NCI-H524 (cell line): Measurements from ENCODE around the gene KITLG.
A peak's percentile ranks its signal among the peaks of the same experiment; 100 is the strongest.
"Not testable (repeated sequence)": the region's sequence is repeated elsewhere in the genome, so short reads cannot be mapped to it uniquely, and the experiment has no call there.

Source experiments
- DNase-seq, 2 experiments: peaks; one replicate each; lab custom pipeline; 2025; lab: John Stamatoyannopoulos, UW

Gene KITLG, protein sequence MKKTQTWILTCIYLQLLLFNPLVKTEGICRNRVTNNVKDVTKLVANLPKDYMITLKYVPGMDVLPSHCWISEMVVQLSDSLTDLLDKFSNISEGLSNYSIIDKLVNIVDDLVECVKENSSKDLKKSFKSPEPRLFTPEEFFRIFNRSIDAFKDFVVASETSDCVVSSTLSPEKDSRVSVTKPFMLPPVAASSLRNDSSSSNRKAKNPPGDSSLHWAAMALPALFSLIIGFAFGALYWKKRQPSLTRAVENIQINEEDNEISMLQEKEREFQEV

DNA sequence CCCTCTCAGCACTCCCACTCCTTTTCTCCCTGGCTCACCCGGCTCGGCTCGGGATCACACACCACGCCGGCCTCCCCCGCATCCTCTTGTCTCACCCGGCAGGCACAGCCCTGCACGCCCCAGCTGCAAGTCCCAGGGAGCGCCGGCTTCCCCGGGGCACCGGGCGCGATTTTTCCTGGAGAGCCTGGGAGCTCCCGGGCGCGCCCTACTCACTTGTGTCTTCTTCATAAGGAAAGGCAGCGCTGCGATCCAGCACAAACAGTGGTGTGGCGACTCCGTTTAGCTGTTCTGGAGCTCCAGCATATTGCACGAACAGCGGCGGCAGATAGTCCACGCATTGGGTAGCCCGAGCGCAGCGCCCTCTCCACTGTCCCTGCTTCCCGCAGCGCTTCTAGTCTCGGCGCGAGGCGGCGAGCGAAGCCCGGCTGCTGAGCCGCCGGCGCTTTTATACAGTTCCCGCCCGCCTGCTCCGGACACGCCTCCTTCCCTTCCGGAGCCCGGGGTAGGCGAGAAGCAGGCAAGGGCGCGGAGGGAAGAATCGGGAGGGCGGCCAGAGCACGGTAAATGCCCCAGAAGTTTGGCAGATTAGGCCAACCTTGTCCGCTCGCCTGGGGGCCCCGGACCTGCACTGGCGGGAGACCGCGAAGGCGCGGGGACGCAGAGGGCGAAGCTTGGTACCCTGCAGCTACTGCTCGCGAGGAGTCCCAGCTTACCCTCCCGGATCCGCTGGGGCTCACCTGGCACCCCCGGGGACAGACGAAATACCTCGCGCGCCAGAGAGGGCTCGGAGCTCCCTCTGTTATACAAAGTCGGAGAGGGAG, at the start of gene KITLG:
Gene KITLG, minus strand, starts transcription at position 421 of the 821 bp plus-strand sequence. Its CDS starts 193 bp downstream, at position 228.
- DNase-seq = peak; percentile 57 to 80

DNA sequence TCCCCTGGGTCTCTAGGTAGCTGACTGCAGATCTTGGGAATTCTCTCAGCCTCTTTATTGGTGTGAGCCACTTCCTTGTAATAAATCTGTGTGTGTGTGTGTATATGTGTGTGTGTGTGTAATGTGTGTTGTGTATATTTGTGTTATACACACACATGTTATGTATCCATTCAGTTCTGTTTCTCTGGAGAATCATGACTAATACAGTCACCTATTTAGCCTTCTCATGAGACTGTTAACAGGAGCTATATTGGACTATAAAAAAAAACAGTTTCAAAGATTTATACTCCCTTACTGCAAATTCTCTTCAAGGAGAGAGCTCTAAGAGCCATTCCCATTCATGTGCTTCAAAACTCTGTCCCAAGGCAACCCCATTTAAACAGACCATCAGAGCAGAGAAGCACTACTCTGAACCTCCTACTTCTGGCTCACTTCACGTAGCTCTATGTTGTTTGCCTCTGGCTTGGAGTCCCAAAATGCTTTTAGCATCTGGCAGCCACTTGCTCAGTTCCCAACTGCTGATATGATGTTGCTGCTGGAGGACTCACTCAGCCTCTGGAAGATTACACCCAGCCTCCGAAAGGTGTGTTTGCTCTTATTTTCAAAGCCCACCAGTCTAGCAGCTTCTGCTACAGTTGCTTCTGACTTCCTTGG, 48.7 kb upstream of the KITLG start:
- DNase-seq = peak in 1 of 2 experiments; percentile 9

DNA sequence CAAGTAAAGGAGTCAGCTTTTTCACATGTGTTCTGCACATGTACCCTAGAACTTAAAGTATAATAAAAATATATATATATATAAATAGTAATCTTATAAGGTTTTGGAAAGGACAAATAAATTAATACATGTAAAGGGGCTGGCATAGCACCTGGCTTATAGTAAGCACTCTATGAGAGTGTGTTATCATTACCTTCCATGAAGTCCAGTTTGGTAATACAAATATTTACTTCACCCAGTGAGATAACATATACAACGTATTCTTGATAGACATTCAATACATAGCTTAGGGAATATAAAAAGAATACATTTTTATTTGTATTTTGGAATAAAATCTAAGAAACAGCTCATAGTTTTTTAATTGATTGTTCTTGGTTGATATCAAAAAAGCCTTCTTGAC, 47.8 kb upstream of the KITLG start:
- DNase-seq = not testable (repeated sequence)

DNA sequence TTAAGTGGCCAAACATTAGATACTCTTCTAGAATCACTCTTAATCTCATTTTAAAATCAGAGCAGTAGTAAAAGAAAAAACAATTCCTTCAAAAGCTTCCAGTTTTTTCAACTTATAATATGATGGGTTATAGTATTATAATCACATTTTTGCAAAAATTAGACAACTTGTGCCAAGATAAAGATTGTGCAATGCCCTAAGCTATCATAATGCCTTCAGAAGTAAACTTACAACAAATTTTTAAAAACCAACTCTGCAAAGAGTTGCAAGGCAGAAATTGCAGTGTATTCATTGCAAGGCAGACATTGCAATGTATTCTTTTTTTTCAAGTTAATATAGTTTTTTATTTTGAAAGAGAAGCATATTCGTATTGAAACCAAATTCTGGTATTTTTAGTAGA, 47.2 kb upstream of the KITLG start:
- DNase-seq = no peak

DNA sequence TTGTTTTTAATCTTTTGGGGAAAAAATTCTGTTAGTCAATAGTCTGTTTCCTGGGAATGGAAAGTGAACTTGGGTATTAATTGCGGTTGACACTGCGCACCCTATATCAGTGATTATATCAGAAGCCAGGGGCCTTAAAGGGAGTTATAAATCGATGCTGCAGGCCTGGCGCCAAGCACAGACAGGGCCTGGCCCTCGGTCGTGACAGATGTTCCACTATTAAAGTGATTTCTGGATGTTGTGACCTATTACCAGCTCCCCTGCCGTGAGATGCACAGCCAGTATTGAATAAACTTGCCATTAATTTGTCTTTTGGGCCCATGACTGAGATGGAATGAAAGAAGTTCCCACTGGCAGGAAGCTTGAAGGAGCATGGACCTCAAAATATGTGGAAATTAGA, 45.1 kb upstream of the KITLG start:
- peak; percentile 31 to 77 for DNase-seq

DNA sequence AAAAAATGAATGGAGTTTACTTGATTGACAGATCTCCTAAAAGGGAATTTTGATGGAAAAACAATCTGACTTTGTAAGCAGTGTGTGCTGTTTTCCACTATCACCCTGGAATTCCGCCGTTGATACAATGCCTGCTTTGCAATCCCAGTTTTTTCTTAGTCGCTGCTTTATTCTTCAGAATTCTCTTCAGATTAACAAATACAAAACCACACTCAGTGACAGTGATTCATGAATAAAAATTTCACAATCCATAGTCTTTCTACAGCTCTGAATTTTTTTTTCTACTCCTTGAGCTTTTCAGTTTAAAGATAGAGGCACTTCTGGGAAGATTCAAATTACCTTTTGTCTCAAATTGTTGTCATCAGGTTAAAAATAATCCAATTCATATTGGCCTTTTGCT, 44.6 kb upstream of the KITLG start:
- no peak for DNase-seq

DNA sequence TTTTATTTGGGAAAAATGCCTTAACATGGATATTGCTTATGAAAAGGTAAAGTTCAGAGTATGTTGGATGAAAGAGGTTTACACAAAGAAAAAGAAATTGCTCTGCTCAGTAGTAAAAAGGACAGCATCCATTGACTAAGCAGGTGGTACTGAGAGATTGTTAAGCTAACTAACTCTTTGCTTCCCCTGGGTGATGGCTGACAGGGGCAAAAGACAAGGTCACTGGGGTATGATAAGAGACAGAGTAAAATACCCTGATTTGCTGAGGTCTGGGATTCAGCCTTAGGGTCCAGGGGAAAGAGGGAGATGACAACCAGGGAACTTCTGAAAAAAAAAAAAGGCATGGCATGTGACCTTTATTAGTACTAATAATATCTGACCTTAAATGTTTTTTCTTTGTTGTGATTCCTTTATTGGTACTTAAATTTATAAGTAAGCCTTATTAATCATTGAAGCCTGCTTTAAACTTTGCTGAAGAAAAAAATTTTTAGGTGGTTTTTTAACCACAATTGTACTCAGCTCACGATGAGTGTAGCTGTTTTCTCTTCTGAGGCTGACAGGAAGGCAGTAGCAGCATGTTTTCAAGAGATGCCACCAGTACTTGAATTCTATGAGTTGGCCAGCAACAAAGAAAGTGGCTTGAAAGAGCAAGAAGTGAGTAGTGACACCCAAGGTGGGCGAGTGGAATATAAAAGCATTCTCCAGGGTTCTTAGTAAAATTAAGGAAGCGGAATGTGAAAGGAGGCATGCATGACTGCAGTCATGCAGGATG, 43.7 kb upstream of the KITLG start:
- DNase-seq = no peak

DNA sequence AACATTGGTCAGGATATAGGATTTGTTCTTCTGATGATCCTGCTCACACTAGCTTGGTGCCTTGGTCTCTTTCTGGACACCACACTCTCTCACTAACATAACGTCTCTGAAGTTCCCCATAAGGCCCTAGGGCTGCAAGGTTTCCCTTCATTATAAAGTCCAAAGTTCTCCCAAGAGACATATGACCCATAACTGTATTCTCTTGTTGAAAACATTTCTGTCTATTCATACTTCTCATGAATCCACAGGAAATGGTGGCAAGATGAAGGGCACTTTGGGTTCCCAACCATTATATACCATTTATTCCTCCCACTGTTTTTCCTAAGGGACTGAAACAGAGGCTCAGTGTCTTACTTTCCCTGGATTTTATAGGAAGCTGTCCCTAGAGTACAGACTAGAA, 37.1 kb upstream of the KITLG start:
- DNase-seq = no peak

DNA sequence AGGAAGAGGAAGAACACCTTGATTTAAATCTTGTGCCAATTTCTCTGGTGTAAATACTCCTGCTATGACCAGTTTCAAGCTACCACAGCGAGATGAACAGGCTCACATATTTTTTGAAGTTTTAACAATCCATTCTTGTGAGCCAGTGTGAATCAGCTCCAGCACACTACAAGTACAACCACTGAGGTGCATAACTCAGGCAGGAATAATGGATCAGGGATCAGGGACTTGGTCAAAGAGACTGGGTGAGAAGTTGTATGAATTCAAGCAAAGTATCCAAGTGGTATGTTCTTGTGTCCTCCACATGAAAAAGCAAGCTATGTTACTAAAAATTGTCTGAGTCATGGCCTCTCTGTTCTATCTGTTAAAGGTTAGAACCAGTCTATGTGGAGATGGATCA, 35.2 kb upstream of the KITLG start:
- DNase-seq = no peak

DNA sequence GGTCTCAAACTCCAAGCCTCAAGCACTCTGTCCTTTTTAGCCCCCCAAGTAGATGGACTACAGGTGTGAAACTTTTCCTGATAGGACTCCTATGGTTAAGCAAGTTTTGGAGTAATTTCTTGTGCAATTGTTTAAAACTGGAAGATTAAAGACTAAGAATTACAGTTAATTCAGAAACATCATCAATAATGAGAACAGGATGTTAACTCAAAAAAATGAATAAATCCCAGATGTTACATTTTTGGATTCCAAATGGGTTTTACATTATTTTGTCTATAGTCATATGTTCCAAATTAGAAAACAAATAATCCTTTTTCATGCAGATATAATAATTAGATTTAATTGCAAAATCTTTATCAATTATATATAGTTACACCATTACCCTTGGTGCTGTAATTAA, 24.4 kb upstream of the KITLG start:
- no peak for DNase-seq

DNA sequence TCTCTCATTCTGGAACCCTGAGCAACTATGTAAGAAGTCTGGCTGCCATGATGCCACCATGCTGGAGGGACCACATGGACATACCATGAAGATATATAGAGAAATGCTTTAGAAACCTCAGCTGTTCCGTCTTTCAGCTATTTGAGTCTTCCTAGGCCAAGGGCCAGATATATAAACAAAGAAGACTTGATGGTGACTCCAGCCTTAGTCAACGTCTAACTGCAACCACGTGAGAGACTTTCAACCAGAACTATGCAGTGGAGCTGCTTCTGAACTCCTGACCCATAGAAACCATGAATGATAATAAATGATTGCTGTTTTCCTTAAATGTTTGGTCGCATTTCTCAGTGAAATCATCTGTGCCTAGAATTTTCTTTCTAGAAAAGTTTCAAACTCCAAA, 20.0 kb upstream of the KITLG start:
- DNase-seq = no peak

DNA sequence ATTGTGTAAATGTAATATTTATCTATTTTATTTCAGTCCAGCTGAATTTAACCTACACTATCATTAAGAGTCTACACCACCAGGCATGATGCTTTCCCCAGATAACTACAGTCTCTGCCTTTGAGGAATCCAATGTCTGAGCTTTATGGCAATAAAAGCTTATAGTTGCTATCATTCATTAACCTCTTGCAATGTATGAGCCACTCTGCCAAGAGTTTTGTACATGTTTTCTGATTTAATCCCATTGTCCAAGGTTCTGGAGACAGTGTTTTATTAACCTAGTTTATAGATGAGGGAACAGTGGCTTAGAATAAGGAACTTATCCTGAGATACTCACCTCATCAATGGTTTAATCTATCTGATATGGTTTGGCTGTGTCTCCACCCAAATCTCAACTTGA, 17.1 kb upstream of the KITLG start:
- no peak for DNase-seq

DNA sequence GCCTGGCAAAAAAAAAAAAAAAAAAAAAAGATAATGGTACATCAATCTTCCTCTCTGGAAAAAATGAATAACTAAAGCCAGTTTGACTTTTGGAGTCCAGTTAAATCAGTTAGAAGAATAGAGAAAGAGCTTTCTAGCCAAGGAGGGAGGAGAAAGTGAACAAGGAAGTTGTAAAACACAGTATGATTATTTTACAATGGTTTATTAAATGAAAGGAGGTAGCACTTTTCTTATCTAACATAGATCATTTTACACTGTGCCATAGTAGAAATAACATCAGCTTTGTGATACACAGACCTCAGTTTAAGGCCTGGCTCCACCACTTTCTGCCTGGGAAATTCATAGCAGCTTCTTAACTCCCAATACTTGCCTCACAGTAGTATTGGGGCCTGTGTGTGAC, 15.4 kb upstream of the KITLG start:
- DNase-seq = no peak

DNA sequence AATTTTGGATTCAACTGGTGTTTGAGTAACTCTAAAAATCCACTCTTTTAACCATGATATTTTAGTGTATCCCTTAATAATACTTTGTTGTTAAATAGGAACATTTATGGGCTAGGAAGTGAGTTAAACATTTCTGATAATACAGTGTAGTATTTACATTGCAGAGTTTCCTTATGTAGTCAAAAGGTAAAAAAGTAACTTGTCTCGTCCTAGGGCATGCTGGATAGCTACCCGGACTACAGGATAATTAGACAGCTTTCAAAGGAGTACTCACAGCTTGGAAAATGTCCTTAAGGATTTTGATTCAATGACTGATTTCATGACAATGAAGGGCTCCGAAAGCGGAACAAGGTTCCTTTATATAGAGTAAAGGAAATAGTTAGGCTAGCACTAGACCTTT, 14.5 kb upstream of the KITLG start:
- DNase-seq = no peak

DNA sequence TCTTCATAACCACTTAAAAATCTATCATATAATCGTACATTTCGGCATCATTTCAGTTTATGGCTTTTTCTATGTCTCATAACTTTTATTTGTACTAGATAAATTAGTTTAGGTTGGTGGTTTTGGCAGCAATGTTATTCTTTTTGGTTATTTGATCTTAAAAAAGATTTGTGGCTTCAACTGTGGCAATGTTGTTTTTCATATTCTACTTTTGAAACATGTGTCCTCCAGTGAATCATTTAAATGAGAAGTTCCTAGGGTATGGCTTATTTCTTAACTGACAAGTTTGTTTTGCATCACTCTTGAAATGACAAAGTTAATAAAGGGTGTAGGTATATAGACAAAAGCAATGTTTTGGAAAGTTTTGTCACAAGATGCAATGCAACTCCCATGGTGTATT, 11.1 kb upstream of the KITLG start:
- no peak for DNase-seq

DNA sequence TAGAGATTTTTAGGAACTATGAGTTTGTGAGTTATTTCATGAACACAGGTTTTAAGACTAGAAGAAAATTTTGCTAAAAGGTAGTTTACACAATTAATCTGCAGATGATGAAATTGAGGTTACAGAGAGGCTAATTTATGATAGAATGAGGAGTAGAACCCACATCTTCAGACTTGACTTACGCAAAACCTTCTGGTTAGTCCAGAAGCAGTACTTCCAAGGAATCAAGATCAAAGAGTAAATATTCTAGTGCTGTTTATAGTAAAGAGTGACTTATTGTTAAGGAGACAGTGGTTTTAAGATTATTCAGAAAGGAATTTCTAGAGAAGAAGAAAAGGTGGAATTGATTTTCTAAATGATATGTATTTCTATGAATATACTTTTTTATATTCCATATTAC, 10.6 kb upstream of the KITLG start:
- no peak for DNase-seq

DNA sequence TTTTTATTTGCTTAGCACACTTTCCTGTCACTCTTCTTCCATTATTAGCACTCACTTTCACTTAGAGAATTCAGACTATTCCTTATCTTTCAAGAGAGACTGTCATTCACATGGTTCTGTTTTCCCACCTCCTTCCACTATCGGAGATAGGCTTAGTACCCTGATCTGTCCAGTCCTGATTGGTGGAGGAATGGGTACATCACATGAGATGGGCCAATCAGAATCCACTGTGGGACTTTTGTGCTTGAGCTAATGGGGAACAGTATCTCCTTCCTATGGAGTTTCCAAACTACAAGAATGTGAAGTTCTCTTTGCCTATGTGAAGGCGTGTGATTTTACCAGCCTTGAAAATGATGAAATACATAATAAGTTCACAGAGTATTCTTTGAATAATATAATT, 4.8 kb upstream of the KITLG start:
- DNase-seq = no peak

DNA sequence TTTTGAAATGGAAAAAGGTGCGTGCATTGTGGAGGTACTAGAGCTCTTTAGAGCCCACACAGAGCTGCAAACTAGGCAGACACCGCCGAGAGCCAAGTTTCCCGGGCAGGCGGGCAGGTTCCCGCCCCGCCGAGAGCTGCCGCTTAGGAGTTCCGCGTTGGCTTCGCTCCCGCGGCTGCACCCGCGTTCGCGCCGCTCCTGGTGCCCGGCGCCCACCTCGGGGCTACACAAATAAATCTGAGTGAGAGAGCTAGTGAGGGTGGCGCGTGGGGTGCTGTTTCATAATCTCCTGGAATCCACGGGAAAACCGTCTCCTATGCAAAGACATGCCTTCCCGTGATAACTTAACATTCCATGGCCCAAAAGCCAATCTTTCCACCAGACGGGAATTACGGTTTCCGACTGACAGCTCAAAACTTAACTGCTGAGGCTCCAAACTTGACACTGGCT, 645 bp downstream of the KITLG start:
- peak in 1 of 2 experiments; percentile 55 for DNase-seq

DNA sequence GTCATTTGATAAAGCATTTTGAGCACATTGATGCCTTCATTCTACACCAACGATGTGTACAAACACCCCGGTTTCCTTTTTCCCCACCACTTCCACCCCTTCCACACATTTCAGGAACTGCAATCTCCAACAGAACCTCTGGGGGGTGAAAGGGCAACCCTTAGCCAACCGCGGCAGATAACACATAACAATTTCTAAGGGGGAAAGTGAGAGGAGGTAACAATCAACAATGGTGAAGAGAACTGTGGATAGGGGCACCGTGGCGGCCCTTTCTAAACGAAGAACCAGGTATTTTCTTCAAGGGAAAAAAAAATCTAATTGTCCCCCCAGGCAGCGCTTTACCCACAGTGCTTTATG, 1.1 kb downstream of the KITLG start:
- peak in 1 of 2 experiments; percentile 37 for DNase-seq

DNA sequence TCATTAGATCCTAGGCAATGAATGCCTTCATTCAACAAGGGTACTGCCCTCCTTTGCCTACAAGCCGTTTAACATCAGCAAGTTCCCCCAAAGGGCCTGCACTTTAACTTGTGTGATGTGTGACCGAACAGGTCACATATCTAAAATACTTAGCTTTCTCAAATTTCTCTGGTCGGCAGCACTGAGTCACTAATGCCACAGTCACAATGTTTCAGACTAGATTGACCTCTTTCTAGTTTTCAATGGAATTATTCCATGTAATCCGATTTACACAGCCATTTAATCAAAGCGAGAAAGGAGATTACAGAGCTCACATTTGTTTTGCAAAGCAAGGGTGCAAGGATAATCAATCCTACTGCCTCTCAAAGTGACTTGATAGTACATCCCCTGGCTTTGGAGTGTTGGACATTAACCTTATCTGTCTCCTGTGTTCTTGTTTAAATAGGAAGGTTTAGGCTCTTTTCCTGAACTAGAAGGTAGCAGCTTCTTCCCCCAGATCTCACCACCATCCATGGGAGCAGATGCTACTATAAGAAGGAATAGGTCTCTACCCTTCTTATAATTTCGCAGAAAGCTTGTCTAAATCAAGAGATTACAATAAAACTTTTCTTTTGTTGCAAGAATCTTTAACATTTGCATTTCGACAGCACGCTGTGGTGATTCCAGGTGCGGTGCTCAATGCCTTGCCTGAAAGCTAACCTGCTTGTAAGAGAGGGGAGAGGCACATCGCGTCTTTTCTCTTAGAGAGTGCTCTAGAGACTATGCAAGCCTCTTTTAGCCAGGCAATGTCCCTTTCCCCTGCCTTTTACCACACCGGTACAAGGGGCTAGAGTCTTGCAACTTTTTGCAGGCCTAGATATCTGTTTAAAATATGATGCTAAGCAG, 1.8 kb downstream of the KITLG start:
- peak in 1 of 2 experiments; percentile 37 for DNase-seq

DNA sequence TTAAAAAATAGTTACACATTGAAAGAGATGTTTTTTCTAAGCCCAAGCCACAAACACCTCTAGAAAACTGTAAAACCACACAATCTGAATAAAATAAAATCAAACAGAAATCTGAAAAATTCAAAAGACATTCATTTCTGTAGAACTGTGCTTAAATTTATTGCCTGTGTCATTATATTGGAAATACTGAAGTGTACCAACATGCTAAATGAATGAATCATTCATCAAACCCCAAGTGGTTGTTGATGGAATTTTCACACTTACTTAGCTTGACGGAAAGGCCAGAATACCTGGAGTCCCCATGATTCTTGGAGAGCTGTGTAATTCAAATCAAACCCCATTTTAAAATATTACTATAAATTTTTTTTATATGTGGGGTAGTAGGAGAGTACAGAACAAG, 2.7 kb downstream of the KITLG start:
- DNase-seq = no peak
